ENCODE data around the gene SPOCK1. TPM values are rescaled to one million over a fixed set of nuclear protein-coding genes. Genes with fewer than 3 reads are reported as not detected.

Gene SPOCK1
- total RNA-seq, 1 experiment from 2014 or later, result 0.27 TPM

DNA sequence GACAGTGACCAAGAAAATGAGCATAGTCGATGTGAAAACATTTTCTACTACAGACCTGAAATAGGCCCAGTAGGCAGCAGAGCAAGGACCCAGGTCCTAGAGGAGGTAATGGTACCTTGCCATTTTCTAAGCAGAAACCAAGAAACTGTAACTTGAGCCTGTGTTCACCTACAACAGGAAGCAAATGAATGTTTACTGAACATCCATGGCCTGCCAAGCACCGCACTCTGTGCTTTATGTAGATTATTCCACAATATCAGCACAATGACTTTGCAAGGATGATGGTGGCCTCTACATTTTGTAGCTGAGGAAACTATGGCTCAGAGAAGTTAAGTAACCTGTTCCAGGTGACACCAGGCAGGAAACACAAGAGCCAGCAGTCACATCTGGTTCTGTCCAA is 215.3 kb downstream of the SPOCK1 start:
- no peak for DNase-seq (ENCODE audit: low read depth, low spot score)
- RAD21 ChIA-PET (ENCODE audit: low non-redundant PET in 1 of 2, low total read pairs in 2 of 2, uncharacterized antibody in 2 of 2, unreplicated experiment in 2 of 2), result no interaction called here
- Histone ChIP-seq H4K20me1 (ENCODE audit: insufficient read depth) (no peaks in the 10 kb centered on the region), H3K9me2 (ENCODE audit: insufficient read depth) (no peaks in the 10 kb centered on the region), H3K79me2 (ENCODE audit: insufficient read depth, low read length) (no peaks in the 10 kb centered on the region), H3K4me1 (ENCODE audit: control insufficient read depth in 1 of 2, insufficient read depth in 2 of 2, low read length in 2 of 2) (no peaks in the 10 kb centered on the region), H3K9me3 (ENCODE audit: control insufficient read depth in 1 of 2, insufficient read depth in 1 of 2, low read depth in 1 of 2, low read length in 2 of 2) (no peaks in the 10 kb centered on the region), H3K9ac (ENCODE audit: low read length) (no peak overlapping the region), H3K36me3 (ENCODE audit: control insufficient read depth in 1 of 2, insufficient read depth in 2 of 2, low read length in 2 of 2) (no peaks in the 10 kb centered on the region), H3K4me3 (replicated peaks in 1 of 2; ENCODE audit: low read depth in 1 of 2, low read length in 2 of 2) (no peak overlapping the region), H3K27ac (ENCODE audit: low read depth, low read length) (no peak overlapping the region), H3K4me2 (ENCODE audit: low read length) (no peak overlapping the region), H3K27me3 (ENCODE audit: insufficient read depth, low read length) (peaks cover 28% of the 10 kb centered on the region), H2AFZ (ENCODE audit: low read depth, low read length, poor library complexity, severe bottlenecking) (no peak overlapping the region)
- no peak for ATAC-seq
- intact Hi-C loops (cut with micrococcal nuclease), result no loop called here
- BruUV-seq (replicated peaks), result no TSS peak
- POLR2A ChIA-PET, result no interaction called here
- CTCF ChIA-PET, result no interaction called here
- TF ChIP-seq TCF7L2 (IDR thresholded peaks at IDR 0.05; ENCODE audit: borderline replicate concordance, extremely low read depth, insufficient read depth, insufficient read length) (no peak), CBX3 (IDR thresholded peaks at IDR 0.05; ENCODE audit: low read depth) (no peak), FOSL1 (IDR thresholded peaks at IDR 0.05; ENCODE audit: low read depth) (no peak), SP1 (IDR thresholded peaks at IDR 0.05; ENCODE audit: low read depth) (no peak), ZNF274 (IDR thresholded peaks at IDR 0.05; ENCODE audit: low read depth, low read length) (no peak), EZH2phosphoT487 (IDR thresholded peaks at IDR 0.05; ENCODE audit: borderline replicate concordance) (no peak), ZFX (IDR thresholded peaks at IDR 0.05) (no peak), ELF1 (IDR thresholded peaks at IDR 0.05; ENCODE audit: borderline replicate concordance, low read depth) (no peak), EGR1 (IDR thresholded peaks at IDR 0.05; ENCODE audit: low read depth) (no peak)
- TF ChIP-seq, protein P1, sequence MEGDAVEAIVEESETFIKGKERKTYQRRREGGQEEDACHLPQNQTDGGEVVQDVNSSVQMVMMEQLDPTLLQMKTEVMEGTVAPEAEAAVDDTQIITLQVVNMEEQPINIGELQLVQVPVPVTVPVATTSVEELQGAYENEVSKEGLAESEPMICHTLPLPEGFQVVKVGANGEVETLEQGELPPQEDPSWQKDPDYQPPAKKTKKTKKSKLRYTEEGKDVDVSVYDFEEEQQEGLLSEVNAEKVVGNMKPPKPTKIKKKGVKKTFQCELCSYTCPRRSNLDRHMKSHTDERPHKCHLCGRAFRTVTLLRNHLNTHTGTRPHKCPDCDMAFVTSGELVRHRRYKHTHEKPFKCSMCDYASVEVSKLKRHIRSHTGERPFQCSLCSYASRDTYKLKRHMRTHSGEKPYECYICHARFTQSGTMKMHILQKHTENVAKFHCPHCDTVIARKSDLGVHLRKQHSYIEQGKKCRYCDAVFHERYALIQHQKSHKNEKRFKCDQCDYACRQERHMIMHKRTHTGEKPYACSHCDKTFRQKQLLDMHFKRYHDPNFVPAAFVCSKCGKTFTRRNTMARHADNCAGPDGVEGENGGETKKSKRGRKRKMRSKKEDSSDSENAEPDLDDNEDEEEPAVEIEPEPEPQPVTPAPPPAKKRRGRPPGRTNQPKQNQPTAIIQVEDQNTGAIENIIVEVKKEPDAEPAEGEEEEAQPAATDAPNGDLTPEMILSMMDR (IDR thresholded peaks at IDR 0.05 in 2 of 3, conservative IDR thresholded peaks at IDR 0.05 in 1 of 3; ENCODE audit: borderline replicate concordance in 1 of 3, insufficient read depth in 1 of 3, low read depth in 2 of 3, low read length in 2 of 3), result no peak
- TF ChIP-seq, protein P2, sequence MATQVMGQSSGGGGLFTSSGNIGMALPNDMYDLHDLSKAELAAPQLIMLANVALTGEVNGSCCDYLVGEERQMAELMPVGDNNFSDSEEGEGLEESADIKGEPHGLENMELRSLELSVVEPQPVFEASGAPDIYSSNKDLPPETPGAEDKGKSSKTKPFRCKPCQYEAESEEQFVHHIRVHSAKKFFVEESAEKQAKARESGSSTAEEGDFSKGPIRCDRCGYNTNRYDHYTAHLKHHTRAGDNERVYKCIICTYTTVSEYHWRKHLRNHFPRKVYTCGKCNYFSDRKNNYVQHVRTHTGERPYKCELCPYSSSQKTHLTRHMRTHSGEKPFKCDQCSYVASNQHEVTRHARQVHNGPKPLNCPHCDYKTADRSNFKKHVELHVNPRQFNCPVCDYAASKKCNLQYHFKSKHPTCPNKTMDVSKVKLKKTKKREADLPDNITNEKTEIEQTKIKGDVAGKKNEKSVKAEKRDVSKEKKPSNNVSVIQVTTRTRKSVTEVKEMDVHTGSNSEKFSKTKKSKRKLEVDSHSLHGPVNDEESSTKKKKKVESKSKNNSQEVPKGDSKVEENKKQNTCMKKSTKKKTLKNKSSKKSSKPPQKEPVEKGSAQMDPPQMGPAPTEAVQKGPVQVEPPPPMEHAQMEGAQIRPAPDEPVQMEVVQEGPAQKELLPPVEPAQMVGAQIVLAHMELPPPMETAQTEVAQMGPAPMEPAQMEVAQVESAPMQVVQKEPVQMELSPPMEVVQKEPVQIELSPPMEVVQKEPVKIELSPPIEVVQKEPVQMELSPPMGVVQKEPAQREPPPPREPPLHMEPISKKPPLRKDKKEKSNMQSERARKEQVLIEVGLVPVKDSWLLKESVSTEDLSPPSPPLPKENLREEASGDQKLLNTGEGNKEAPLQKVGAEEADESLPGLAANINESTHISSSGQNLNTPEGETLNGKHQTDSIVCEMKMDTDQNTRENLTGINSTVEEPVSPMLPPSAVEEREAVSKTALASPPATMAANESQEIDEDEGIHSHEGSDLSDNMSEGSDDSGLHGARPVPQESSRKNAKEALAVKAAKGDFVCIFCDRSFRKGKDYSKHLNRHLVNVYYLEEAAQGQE (IDR thresholded peaks at IDR 0.05; ENCODE audit: low read depth), result no peak
- TF ChIP-seq, protein P3, sequence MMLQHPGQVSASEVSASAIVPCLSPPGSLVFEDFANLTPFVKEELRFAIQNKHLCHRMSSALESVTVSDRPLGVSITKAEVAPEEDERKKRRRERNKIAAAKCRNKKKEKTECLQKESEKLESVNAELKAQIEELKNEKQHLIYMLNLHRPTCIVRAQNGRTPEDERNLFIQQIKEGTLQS (IDR thresholded peaks at IDR 0.05), result no peak

Data from HCT116 (cell line).